ENCODE results near the gene SPIC. TPM values are rescaled to one million over a fixed set of nuclear protein-coding genes. Genes with fewer than 3 reads are reported as not detected.

The SPIC gene
- total RNA-seq, 6 donors from 2014 or later = 0.20 TPM; not detected in 5

DNA sequence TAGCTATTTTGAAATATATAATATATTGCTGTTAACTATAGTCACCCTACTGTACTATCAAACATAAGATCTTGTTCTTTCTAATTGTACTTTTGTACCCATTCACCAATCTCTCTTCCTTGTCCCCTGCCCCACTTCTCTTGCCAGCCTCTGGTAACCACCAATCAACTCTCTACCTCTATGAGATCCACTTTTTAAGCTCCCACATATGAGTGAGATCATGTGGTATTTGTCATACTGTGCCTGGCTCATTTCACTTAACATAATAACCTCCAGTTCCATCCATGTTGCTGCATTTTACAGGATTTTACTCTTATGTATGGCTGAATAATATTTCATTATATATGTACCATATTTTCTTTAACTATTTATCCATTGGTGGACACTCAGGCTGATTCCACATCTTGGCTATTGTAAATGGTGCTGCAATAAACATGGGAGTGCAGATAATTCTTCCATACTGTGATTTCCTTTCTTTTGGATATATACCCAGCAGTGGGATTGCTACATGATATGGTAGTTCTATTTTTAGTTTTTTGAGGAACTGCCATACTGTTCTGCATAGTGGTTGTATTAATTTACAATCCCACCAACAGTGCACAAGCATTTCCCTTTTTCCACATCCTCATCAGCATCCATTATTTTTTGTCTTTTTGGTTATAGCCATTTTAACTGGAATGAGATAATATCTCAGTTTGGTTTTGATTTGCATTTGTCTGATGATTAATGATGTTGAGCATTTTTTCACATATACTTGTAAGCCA lies 33.5 kb upstream of the SPIC start:
- Histone ChIP-seq H3K27ac (no peak overlapping the region), H3K4me3 (no peak overlapping the region), H3K36me3 (no peaks in the 10 kb centered on the region), H3K4me1 (no peaks in the 10 kb centered on the region), H3K27me3 (no peaks in the 10 kb centered on the region), H3K9me3 (no peaks in the 10 kb centered on the region)
- TF ChIP-seq EP300 (IDR thresholded peaks at IDR 0.05) (no peak), POLR2AphosphoS5 (IDR thresholded peaks at IDR 0.05) (no peak), POLR2A (IDR thresholded peaks at IDR 0.05) (no peak)
- TF ChIP-seq, protein P1, sequence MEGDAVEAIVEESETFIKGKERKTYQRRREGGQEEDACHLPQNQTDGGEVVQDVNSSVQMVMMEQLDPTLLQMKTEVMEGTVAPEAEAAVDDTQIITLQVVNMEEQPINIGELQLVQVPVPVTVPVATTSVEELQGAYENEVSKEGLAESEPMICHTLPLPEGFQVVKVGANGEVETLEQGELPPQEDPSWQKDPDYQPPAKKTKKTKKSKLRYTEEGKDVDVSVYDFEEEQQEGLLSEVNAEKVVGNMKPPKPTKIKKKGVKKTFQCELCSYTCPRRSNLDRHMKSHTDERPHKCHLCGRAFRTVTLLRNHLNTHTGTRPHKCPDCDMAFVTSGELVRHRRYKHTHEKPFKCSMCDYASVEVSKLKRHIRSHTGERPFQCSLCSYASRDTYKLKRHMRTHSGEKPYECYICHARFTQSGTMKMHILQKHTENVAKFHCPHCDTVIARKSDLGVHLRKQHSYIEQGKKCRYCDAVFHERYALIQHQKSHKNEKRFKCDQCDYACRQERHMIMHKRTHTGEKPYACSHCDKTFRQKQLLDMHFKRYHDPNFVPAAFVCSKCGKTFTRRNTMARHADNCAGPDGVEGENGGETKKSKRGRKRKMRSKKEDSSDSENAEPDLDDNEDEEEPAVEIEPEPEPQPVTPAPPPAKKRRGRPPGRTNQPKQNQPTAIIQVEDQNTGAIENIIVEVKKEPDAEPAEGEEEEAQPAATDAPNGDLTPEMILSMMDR (IDR thresholded peaks at IDR 0.05) = no peak
- ATAC-seq (ENCODE audit: low FRiP score in 2 of 2) = no peak
- no peak for DNase-seq

- Histone ChIP-seq H3K4me3 (no peak overlapping the region), H3K27me3 (no peaks in the 10 kb centered on the region), H3K4me1 (peaks cover 0 to 4% (median 0%) of the 10 kb centered on the region in 4 donors), H3K9me3 (no peaks in the 10 kb centered on the region), H3K36me3 (no peaks in the 10 kb centered on the region), H3K27ac (no peak overlapping the region)
- DNase-seq = no peak
- peak in 1 of 2 donors; percentile 12 for ATAC-seq (ENCODE audit: low FRiP score in 2 of 2)
- TF ChIP-seq, protein P1 (IDR thresholded peaks at IDR 0.05) = no peak
- no peak for TF ChIP-seq POLR2A (IDR thresholded peaks at IDR 0.05)
- no peak for TF ChIP-seq EP300 (IDR thresholded peaks at IDR 0.05)
- TF ChIP-seq POLR2AphosphoS5 (IDR thresholded peaks at IDR 0.05) = no peak
- WGBS, 2 donors = 55 to 60% methylated on average over 4 of the region's 4 CpGs
These were observed 19.5 kb upstream of the SPIC start for GRCh38 chr12:101455685-101456084.

GRCh38 chr12:101459642-101460346 lies 15.3 kb upstream of the SPIC start:
- DNase-seq (no peak), ATAC-seq (ENCODE audit: low FRiP score in 2 of 2) (peak in 1 of 2 donors; percentile 70)
- Histone ChIP-seq H3K4me3 (no peak overlapping the region), H3K4me1 (peaks cover 0 to 4% (median 0%) of the 10 kb centered on the region in 4 donors), H3K36me3 (no peaks in the 10 kb centered on the region), H3K9me3 (no peaks in the 10 kb centered on the region), H3K27ac (no peak overlapping the region), H3K27me3 (no peaks in the 10 kb centered on the region)
- no peak for TF ChIP-seq EP300 (IDR thresholded peaks at IDR 0.05)
- no peak for TF ChIP-seq POLR2AphosphoS5 (IDR thresholded peaks at IDR 0.05)
- no peak for TF ChIP-seq POLR2A (IDR thresholded peaks at IDR 0.05)
- TF ChIP-seq, protein P1 (IDR thresholded peaks at IDR 0.05) = no peak
- WGBS, 2 donors = 29 to 31% methylated on average over 4 of the region's 4 CpGs

GRCh38 chr12:101468948-101469347 lies 6.2 kb upstream of the SPIC start:
- 83 to 86% methylated on average over 2 of the region's 2 CpGs for WGBS, 2 donors

More at GRCh38 chr12:101468948-101469347, 6.2 kb upstream of the SPIC start:
- H3K27me3 ChIP-seq = no peaks in the 10 kb centered on the region
- DNase-seq = no peak
- no peaks in the 10 kb centered on the region for H3K9me3 ChIP-seq
- no peak overlapping the region for H3K4me3 ChIP-seq
- ATAC-seq (ENCODE audit: low FRiP score in 2 of 2) = no peak
- H3K4me1 ChIP-seq = no peaks in the 10 kb centered on the region
- no peak overlapping the region for H3K27ac ChIP-seq
- TF ChIP-seq POLR2AphosphoS5 (IDR thresholded peaks at IDR 0.05) (no peak), POLR2A (IDR thresholded peaks at IDR 0.05) (no peak), EP300 (IDR thresholded peaks at IDR 0.05) (no peak)
- TF ChIP-seq, protein P1 (IDR thresholded peaks at IDR 0.05) = no peak
- H3K36me3 ChIP-seq = no peaks in the 10 kb centered on the region
